ENCODE measurements around the gene CCL5. TPM values are rescaled to one million over a fixed set of nuclear protein-coding genes. Genes with fewer than 3 reads are reported as not detected.

CCL5 gene
- 100 to 1,000 TPM; 782 to 938 TPM for total RNA-seq

- Mint-ChIP-seq H3K4me1 (peaks cover 53% of the 10 kb centered on the region), H3K36me3 (peaks cover 19% of the 10 kb centered on the region), H3K27me3 (no peaks in the 10 kb centered on the region), H3K27ac (peak within 1 kb of the TSS; percentile 85), H3K9me3 (no peaks in the 10 kb centered on the region), H3K4me3 (peak within 1 kb of the TSS; percentile 81)
- DNase-seq (peak; percentile 67), ATAC-seq (ENCODE audit: low read depth) (peak; percentile 80)
- POLR2A ChIA-PET: interaction anchor here (0.6 to 5.4 kb wide), 13 partner anchors 9 to 657 kb away, joined by 3 to 82 read pairs (median 4); partner anchors contain the start of genes RDM1 and TAF15
These were observed at the start of gene CCL5 for GRCh38 chr17:35879773-35880654. TSS of gene CCL5 (minus strand) at chr17:35880360.

- POLR2A ChIA-PET: no interaction called here
- Mint-ChIP-seq H3K4me3 (peak overlapping the region; percentile 7), H3K27ac (peak overlapping the region; percentile 27)
These were observed 47.6 kb upstream of the CCL5 start for GRCh38 chr17:35927714-35928113.

GRCh38 chr17:35923609-35924114, 43.5 kb upstream of the CCL5 start:
- Mint-ChIP-seq H3K36me3 (peaks cover 57% of the 10 kb centered on the region), H3K9me3 (no peaks in the 10 kb centered on the region), H3K27ac (peak overlapping the region; percentile 6), H3K4me3 (no peak overlapping the region), H3K4me1 (peaks cover 37% of the 10 kb centered on the region), H3K27me3 (no peaks in the 10 kb centered on the region)
- DNase-seq (no peak), ATAC-seq (ENCODE audit: low read depth) (no peak)
- POLR2A ChIA-PET: interaction anchor here (0.9 to 1.4 kb wide), 5 partner anchors 14 to 53 kb away, joined by 3 to 4 read pairs (median 3); no protein-coding TSS in a partner anchor

More at GRCh38 chr17:35927714-35928113, 47.6 kb upstream of the CCL5 start:
- ATAC-seq (ENCODE audit: low read depth): no peak
- peaks cover 2% of the 10 kb centered on the region for H3K27me3 Mint-ChIP-seq
- no peak for DNase-seq
- H3K4me1 Mint-ChIP-seq: peaks cover 34% of the 10 kb centered on the region
- peaks cover 34% of the 10 kb centered on the region for H3K36me3 Mint-ChIP-seq
- H3K9me3 Mint-ChIP-seq: no peaks in the 10 kb centered on the region

- peaks cover 34% of the 10 kb centered on the region for H3K4me1 Mint-ChIP-seq
- POLR2A ChIA-PET: interaction anchor here (0.9 kb wide), 1 partner anchor 21 kb away, joined by 3 read pairs; no protein-coding TSS in a partner anchor
- H3K27me3 Mint-ChIP-seq: no peaks in the 10 kb centered on the region
- H3K9me3 Mint-ChIP-seq: no peaks in the 10 kb centered on the region
- ATAC-seq (ENCODE audit: low read depth) (no peak), DNase-seq (no peak)
- H3K36me3 Mint-ChIP-seq: peaks cover 67% of the 10 kb centered on the region
- peak overlapping the region; percentile 39 for H3K4me3 Mint-ChIP-seq
- H3K27ac Mint-ChIP-seq: peak overlapping the region; percentile 53
These were observed 40.1 kb upstream of the CCL5 start for GRCh38 chr17:35920229-35920628.

GRCh38 chr17:35918665-35919064, 38.5 kb upstream of the CCL5 start:
- Mint-ChIP-seq H3K27ac (no peak overlapping the region), H3K9me3 (peaks cover 3% of the 10 kb centered on the region), H3K27me3 (peaks cover 2% of the 10 kb centered on the region), H3K4me3 (no peak overlapping the region), H3K36me3 (peaks cover 69% of the 10 kb centered on the region), H3K4me1 (peaks cover 39% of the 10 kb centered on the region)
- POLR2A ChIA-PET: interaction anchor here (1.0 to 1.5 kb wide), 3 partner anchors 9 to 13 kb away, joined by 3 to 6 read pairs (median 3); no protein-coding TSS in a partner anchor
- ATAC-seq (ENCODE audit: low read depth) (no peak), DNase-seq (no peak)

- POLR2A ChIA-PET: no interaction called here
- no peak for DNase-seq
- Mint-ChIP-seq H3K27me3 (peaks cover 2% of the 10 kb centered on the region), H3K4me1 (peaks cover 47% of the 10 kb centered on the region), H3K27ac (no peak overlapping the region), H3K36me3 (peaks cover 70% of the 10 kb centered on the region), H3K9me3 (peaks cover 3% of the 10 kb centered on the region), H3K4me3 (no peak overlapping the region)
- ATAC-seq (ENCODE audit: low read depth): no peak
These were observed 37.5 kb upstream of the CCL5 start for GRCh38 chr17:35917519-35918213.

- H3K4me3 Mint-ChIP-seq: no peak overlapping the region
- H3K27me3 Mint-ChIP-seq: peaks cover 2% of the 10 kb centered on the region
- POLR2A ChIA-PET: interaction anchor here (0.5 to 2.3 kb wide), 6 partner anchors 9 to 63 kb away, joined by 3 to 8 read pairs (median 3); partner anchors contain the start of genes CCL5 and RDM1
- H3K36me3 Mint-ChIP-seq: peaks cover 69% of the 10 kb centered on the region
- DNase-seq: no peak
- no peak for ATAC-seq (ENCODE audit: low read depth)
- H3K9me3 Mint-ChIP-seq: peaks cover 5% of the 10 kb centered on the region
- H3K4me1 Mint-ChIP-seq: peaks cover 43% of the 10 kb centered on the region
- H3K27ac Mint-ChIP-seq: no peak overlapping the region
These were observed 35.2 kb upstream of the CCL5 start for GRCh38 chr17:35915153-35915964.

GRCh38 chr17:35914354-35914753, 34.2 kb upstream of the CCL5 start:
- ATAC-seq (ENCODE audit: low read depth) (no peak), DNase-seq (no peak)
- H3K27me3 Mint-ChIP-seq: peaks cover 2% of the 10 kb centered on the region
- H3K4me1 Mint-ChIP-seq: peaks cover 39% of the 10 kb centered on the region
- peaks cover 63% of the 10 kb centered on the region for H3K36me3 Mint-ChIP-seq
- H3K27ac Mint-ChIP-seq: no peak overlapping the region
- H3K4me3 Mint-ChIP-seq: no peak overlapping the region
- POLR2A ChIA-PET: interaction anchor here (0.6 kb wide), 1 partner anchor 34 kb away, joined by 3 read pairs; the partner anchor contains the start of gene CCL5
- H3K9me3 Mint-ChIP-seq: peaks cover 5% of the 10 kb centered on the region

GRCh38 chr17:35913609-35914008, 33.4 kb upstream of the CCL5 start:
- H3K36me3 Mint-ChIP-seq: peaks cover 68% of the 10 kb centered on the region
- H3K27me3 Mint-ChIP-seq: peaks cover 2% of the 10 kb centered on the region
- ATAC-seq (ENCODE audit: low read depth): no peak
- peaks cover 39% of the 10 kb centered on the region for H3K4me1 Mint-ChIP-seq
- no peak for DNase-seq
- H3K9me3 Mint-ChIP-seq: peaks cover 9% of the 10 kb centered on the region
- POLR2A ChIA-PET: interaction anchor here (0.6 to 1.7 kb wide), 3 partner anchors 9 to 38 kb away, joined by 3 to 5 read pairs (median 3); partner anchors contain the start of gene CCL5
- peak overlapping the region; percentile 38 for H3K27ac Mint-ChIP-seq
- no peak overlapping the region for H3K4me3 Mint-ChIP-seq

- peaks cover 37% of the 10 kb centered on the region for H3K4me1 Mint-ChIP-seq
- H3K36me3 Mint-ChIP-seq: peaks cover 66% of the 10 kb centered on the region
- H3K27ac Mint-ChIP-seq: peak overlapping the region; percentile 38
- no peak overlapping the region for H3K4me3 Mint-ChIP-seq
- POLR2A ChIA-PET: interaction anchor here (1.7 to 1.8 kb wide), 2 partner anchors 15 to 37 kb away, joined by 5 read pairs; no protein-coding TSS in a partner anchor
- peaks cover 10% of the 10 kb centered on the region for H3K9me3 Mint-ChIP-seq
- DNase-seq: no peak
- no peak for ATAC-seq (ENCODE audit: low read depth)
- peaks cover 2% of the 10 kb centered on the region for H3K27me3 Mint-ChIP-seq
These were observed 32.8 kb upstream of the CCL5 start for GRCh38 chr17:35912942-35913341.

- Mint-ChIP-seq H3K9me3 (peaks cover 10% of the 10 kb centered on the region), H3K36me3 (peaks cover 63% of the 10 kb centered on the region), H3K27me3 (peaks cover 2% of the 10 kb centered on the region), H3K4me1 (peaks cover 37% of the 10 kb centered on the region), H3K27ac (no peak overlapping the region), H3K4me3 (no peak overlapping the region)
- DNase-seq: no peak
- POLR2A ChIA-PET: interaction anchor here (1.7 to 1.8 kb wide), 2 partner anchors 15 to 37 kb away, joined by 5 read pairs; no protein-coding TSS in a partner anchor
- no peak for ATAC-seq (ENCODE audit: low read depth)
These were observed 32.3 kb upstream of the CCL5 start for GRCh38 chr17:35912339-35912912.

GRCh38 chr17:35909408-35909807, 29.2 kb upstream of the CCL5 start:
- Mint-ChIP-seq H3K4me1 (peaks cover 34% of the 10 kb centered on the region), H3K36me3 (peaks cover 51% of the 10 kb centered on the region), H3K27me3 (peaks cover 2% of the 10 kb centered on the region), H3K4me3 (no peak overlapping the region), H3K27ac (no peak overlapping the region), H3K9me3 (peaks cover 7% of the 10 kb centered on the region)
- POLR2A ChIA-PET: interaction anchor here (1.1 to 2.4 kb wide), 3 partner anchors 9 to 15 kb away, joined by 3 to 8 read pairs (median 3); no protein-coding TSS in a partner anchor
- ATAC-seq (ENCODE audit: low read depth) (no peak), DNase-seq (no peak)
